ENCODE measurements around the gene GPC5. TPM values are rescaled to one million over a fixed set of nuclear protein-coding genes. Genes with fewer than 3 reads are reported as not detected.

Gene GPC5
- total RNA-seq, 1 experiment from 2014 or later: 0.15 TPM

GRCh38 chr13:92221916-92222315 lies 823.5 kb downstream of the GPC5 start:
- Mint-ChIP-seq H3K4me1 (peaks cover 15 to 16% of the 10 kb centered on the region in 2 experiments), H3K9me3 (peaks cover 0 to 5% of the 10 kb centered on the region in 2 experiments; a peak in 1 of 5 replicates), H3K27ac (no peak overlapping the region), H3K27me3 (ENCODE audit: low read depth) (no peaks in the 10 kb centered on the region), H3K4me3 (no peak overlapping the region), H3K36me3 (ENCODE audit: insufficient read depth in 1 of 3, low read depth in 3 of 3) (peaks cover 0 to 6% (median 4%) of the 10 kb centered on the region in 3 experiments; a peak in 4 of 7 replicates)
- H3K14ac ChIP-seq (ENCODE audit: insufficient read depth, low read length): no peak overlapping the region
- DNase-seq: no peak
- H2AK5ac ChIP-seq (ENCODE audit: insufficient read length, low read length): no peak overlapping the region
- H4K8ac ChIP-seq (replicated peaks; ENCODE audit: insufficient read length, low read depth, low read length): no peak overlapping the region
- H4K20me1 ChIP-seq (ENCODE audit: control insufficient read depth, insufficient read depth, insufficient read length): no peaks in the 10 kb centered on the region
- no peak overlapping the region for H2BK15ac ChIP-seq (ENCODE audit: low read depth, low read length)
- no peak overlapping the region for H3T11ph ChIP-seq (ENCODE audit: low read length)
- no peaks in the 10 kb centered on the region; the same call in 1 of the 2 replicates for H3K4me1 ChIP-seq (ENCODE audit: insufficient read depth, low read length)
- TF ChIP-seq CTCF (conservative IDR thresholded peaks at IDR 0.05): no peak
- H2BK120ac ChIP-seq (ENCODE audit: low read depth, low read length, poor library complexity, severe bottlenecking): no peak overlapping the region
- WGBS (ENCODE audit: extremely low coverage, insufficient read length, low lambda C conversion rate): no CpG with 5 or more reads among the region's 4 CpGs
- H3K27ac ChIP-seq (ENCODE audit: insufficient read length, low read depth, low read length): no peak overlapping the region
- H3K4me2 ChIP-seq (ENCODE audit: insufficient read depth, insufficient read length, low read length): no peak overlapping the region
- no peak overlapping the region for H4K91ac ChIP-seq (ENCODE audit: insufficient read length, low read depth, low read length)
- H2BK12ac ChIP-seq (ENCODE audit: insufficient read length, low read depth, low read length): no peak overlapping the region
- H2AFZ ChIP-seq (ENCODE audit: low read length): no peak overlapping the region
- no peak overlapping the region for H2BK5ac ChIP-seq (ENCODE audit: insufficient read length, low read length)
- H4K5ac ChIP-seq (ENCODE audit: insufficient read length, low read depth, low read length): no peak overlapping the region
- H3K9ac ChIP-seq (ENCODE audit: extremely low read depth, insufficient read length, low read length): no peak overlapping the region
- no peaks in the 10 kb centered on the region for H3K79me2 ChIP-seq (ENCODE audit: insufficient read depth, low read length)
- no peaks in the 10 kb centered on the region for H3K79me1 ChIP-seq (ENCODE audit: insufficient read depth, low read depth, low read length, poor library complexity, severe bottlenecking)
- no peak overlapping the region for H3K56ac ChIP-seq (ENCODE audit: insufficient read length, low read depth, low read length)
- H3K23me2 ChIP-seq (ENCODE audit: insufficient read length, low read depth, low read length, poor library complexity, severe bottlenecking): no peaks in the 10 kb centered on the region
- no peak overlapping the region for H3K23ac ChIP-seq (ENCODE audit: insufficient read length, low read depth, low read length)
- no peak overlapping the region for H2BK20ac ChIP-seq (ENCODE audit: low read depth, low read length, poor library complexity, severe bottlenecking)
- H3K18ac ChIP-seq (ENCODE audit: insufficient read length, low read depth, low read length): no peak overlapping the region
- H3K27me3 ChIP-seq (ENCODE audit: insufficient read depth, low read length): no peaks in the 10 kb centered on the region
- H3K9me3 ChIP-seq (ENCODE audit: control insufficient read depth, low read depth, low read length): no peaks in the 10 kb centered on the region
- H3K4ac ChIP-seq (ENCODE audit: low read depth, low read length): no peak overlapping the region

All from H9 (cell line).